Panc1 (cell line): ENCODE data around the gene S100P. TPM values are rescaled to one million over a fixed set of nuclear protein-coding genes. Genes with fewer than 3 reads are reported as not detected.

Source experiments
- ATAC-seq: fragments of 200-7000 bp; cut with Tn5 transposase; 2 replicates; pipeline ENCODE4 v1.9.1; 2020; ENCODE audit warnings: mild to moderate bottlenecking, moderate library complexity
- BruUV-seq: library from RNA; stranded (reverse); fragments of 400-500 nt; replicated peaks from 2 replicates; lab custom pipeline; 2021; lab: Mats Ljungman, UMichigan
- CTCF ChIA-PET: fragments of 300-600 bp; sonication (Branson Sonifier 250); formaldehyde crosslinking; loops from one replicate; lab custom pipeline; 2022; ENCODE audit warnings: antibody characterized with exemption; lab: Charles Lee
- POLR2A ChIA-PET: fragments of 300-600 bp; sonication (Branson Sonifier 250); formaldehyde crosslinking; loops from one replicate; lab custom pipeline; 2022; ENCODE audit warnings: antibody characterized with exemption; lab: Charles Lee
- DNase-seq: peaks from one replicate; pipeline ENCODE4 v3.0.0-alpha.2; 2010; ENCODE audit warnings: low read depth, low spot score
- H3K27ac ChIP-seq: 2 replicates; pipeline ENCODE4 v1.5.1; 2011; ENCODE audit warnings: mild to moderate bottlenecking, low read length, inconsistent platforms
- H3K27me3 ChIP-seq: fragments of 200-500 bp; sonication (Bioruptor generic); 2 replicates; pipeline ENCODE4 v1.6.0; 2014; ENCODE audit warnings: low read length, inconsistent platforms; ENCODE audit not compliant: control insufficient read depth, insufficient read depth
- H3K36me3 ChIP-seq: fragments of 200-500 bp; sonication (Bioruptor generic); 2 replicates; pipeline ENCODE4 v1.5.1; 2014; ENCODE audit warnings: inconsistent platforms, mild to moderate bottlenecking, low read length, moderate library complexity; ENCODE audit not compliant: control insufficient read depth, insufficient read depth
- H3K4me1 ChIP-seq: 2 replicates; pipeline ENCODE4 v1.5.1; 2011; ENCODE audit warnings: inconsistent platforms, mild to moderate bottlenecking, low read length, moderate library complexity; ENCODE audit not compliant: control insufficient read depth, insufficient read depth
- H3K4me3 ChIP-seq, 2 experiments: 2 replicates each; pipeline ENCODE4 v1.5.1; 2011 to 2012; ENCODE audit warnings: low read depth in 2 of 2, low read length in 2 of 2, mild to moderate bottlenecking in 2 of 2, inconsistent platforms in 1 of 2, moderate library complexity in 1 of 2
- H3K9me3 ChIP-seq: fragments of 200-500 bp; sonication (Bioruptor generic); 2 replicates; pipeline ENCODE4 v1.5.1; 2014; ENCODE audit warnings: low read depth, mild to moderate bottlenecking, inconsistent platforms, low read length, moderate library complexity; ENCODE audit not compliant: control insufficient read depth, insufficient read depth
- POLR2AphosphoS5 ChIP-seq: IDR thresholded peaks from 2 replicates; pipeline ENCODE4 v1.6.1; 2012; ENCODE audit warnings: mild to moderate bottlenecking, low read depth, low read length, moderate library complexity
- SIN3A ChIP-seq: IDR thresholded peaks from 2 replicates; pipeline ENCODE4 v1.6.1; 2012; ENCODE audit warnings: low read depth, mild to moderate bottlenecking, low read length, moderate library complexity, borderline replicate concordance; ENCODE audit not compliant: insufficient read depth
- TCF7L2 ChIP-seq: IDR thresholded peaks from 2 replicates; pipeline ENCODE4 v1.6.1; 2011; ENCODE audit warnings: mild to moderate bottlenecking, low read depth, low read length, inconsistent platforms
- in situ Hi-C: cut with HindIII; loops from 2 replicates; pipeline ENCODE4 v1.10.0; 2016; ENCODE audit warnings: low sequenced_read_pairs, low pct_unique_long_range_greater_than_20kb
- intact Hi-C: fragments of 100-400 bp; cut with micrococcal nuclease; formaldehyde crosslinking; loops from one replicate; pipeline ENCODE4 v1.10.0; 2022; ENCODE audit not compliant: unreplicated experiment
- total RNA-seq: library from RNA; stranded (reverse); gene quantifications from one replicate; pipeline ENCODE4 v1.2.1, GENCODE V29; 2021; ENCODE audit not compliant: unreplicated experiment
- TF ChIP-seq, protein P1 (sequence below), 2 experiments: IDR thresholded peaks; 2 replicates each; pipeline ENCODE4 v1.6.1; 2011 to 2012; ENCODE audit warnings: low read depth in 2 of 2, control low read depth in 1 of 2, low read length in 1 of 2, mild to moderate bottlenecking in 1 of 2, moderate library complexity in 1 of 2; ENCODE audit not compliant: insufficient read depth in 1 of 2
- TF ChIP-seq, protein P2 (sequence below): fragments of 450-650 bp; IDR thresholded peaks from 2 replicates; pipeline ENCODE4 v1.5.1; 2017; ENCODE audit warnings: mild to moderate bottlenecking

S100P gene
- total RNA-seq, 1 experiment from 2014 or later: 2.3 TPM

DNA sequence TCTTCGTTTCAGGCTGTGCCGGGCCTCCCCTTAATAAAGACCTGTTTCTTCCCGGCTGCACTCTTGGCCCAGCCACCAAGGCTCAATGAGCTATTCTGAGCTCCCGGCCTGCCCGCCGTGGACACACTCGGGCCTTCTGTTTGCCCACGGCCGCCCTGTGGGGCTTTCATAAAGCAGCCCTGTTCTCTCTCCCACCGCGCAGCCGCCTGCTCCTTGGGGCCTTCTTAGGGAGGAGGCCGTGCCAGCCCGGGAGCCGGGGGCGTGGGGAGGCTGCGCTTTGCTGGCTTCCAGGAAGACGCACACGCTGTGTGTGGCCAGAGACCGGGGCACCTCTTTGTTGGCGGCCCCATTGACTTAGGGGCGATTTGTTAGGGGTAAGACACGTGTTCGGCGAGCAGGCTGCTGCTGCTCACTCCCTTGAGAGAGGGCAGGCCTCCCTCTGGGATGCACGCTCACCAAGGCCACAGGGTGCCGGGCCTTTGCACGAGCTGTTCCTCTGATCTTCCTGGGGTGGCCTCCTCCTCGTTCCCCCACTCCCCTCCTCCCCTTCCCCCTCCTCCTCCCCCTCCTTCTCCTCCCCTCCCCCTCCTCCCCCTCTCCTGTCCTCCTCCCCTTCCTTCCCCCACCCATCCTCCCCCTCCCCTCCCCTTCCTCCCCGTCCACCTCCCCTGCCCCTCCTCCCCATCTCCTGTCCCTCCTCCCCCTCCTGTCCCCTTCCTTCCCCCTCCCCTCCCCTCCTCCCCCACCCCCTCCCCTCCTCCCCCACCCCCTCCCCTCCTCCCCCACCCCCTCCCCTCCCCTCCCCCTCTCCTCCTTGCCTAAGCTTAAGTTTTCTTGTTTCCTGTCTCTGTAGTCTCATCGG, 33.6 kb downstream of the S100P start:
- no peak overlapping the region for H3K4me3 ChIP-seq
- no peak overlapping the region for H3K27ac ChIP-seq
- intact Hi-C loops (no loop called here), in situ Hi-C loops (no loop called here)
- no peaks in the 10 kb centered on the region for H3K27me3 ChIP-seq
- H3K4me1 ChIP-seq: no peaks in the 10 kb centered on the region
- no peaks in the 10 kb centered on the region for H3K9me3 ChIP-seq
- CTCF ChIA-PET: no interaction called here
- ATAC-seq (no peak), DNase-seq (no peak)
- BruUV-seq: no TSS peak
- POLR2A ChIA-PET: interaction anchor here (0.6 to 0.7 kb wide), 2 partner anchors 151 to 172 kb away, joined by 4 to 6 read pairs; no protein-coding TSS in a partner anchor
- TF ChIP-seq POLR2AphosphoS5 (no peak), TCF7L2 (no peak), SIN3A (no peak)
- TF ChIP-seq, protein P1, sequence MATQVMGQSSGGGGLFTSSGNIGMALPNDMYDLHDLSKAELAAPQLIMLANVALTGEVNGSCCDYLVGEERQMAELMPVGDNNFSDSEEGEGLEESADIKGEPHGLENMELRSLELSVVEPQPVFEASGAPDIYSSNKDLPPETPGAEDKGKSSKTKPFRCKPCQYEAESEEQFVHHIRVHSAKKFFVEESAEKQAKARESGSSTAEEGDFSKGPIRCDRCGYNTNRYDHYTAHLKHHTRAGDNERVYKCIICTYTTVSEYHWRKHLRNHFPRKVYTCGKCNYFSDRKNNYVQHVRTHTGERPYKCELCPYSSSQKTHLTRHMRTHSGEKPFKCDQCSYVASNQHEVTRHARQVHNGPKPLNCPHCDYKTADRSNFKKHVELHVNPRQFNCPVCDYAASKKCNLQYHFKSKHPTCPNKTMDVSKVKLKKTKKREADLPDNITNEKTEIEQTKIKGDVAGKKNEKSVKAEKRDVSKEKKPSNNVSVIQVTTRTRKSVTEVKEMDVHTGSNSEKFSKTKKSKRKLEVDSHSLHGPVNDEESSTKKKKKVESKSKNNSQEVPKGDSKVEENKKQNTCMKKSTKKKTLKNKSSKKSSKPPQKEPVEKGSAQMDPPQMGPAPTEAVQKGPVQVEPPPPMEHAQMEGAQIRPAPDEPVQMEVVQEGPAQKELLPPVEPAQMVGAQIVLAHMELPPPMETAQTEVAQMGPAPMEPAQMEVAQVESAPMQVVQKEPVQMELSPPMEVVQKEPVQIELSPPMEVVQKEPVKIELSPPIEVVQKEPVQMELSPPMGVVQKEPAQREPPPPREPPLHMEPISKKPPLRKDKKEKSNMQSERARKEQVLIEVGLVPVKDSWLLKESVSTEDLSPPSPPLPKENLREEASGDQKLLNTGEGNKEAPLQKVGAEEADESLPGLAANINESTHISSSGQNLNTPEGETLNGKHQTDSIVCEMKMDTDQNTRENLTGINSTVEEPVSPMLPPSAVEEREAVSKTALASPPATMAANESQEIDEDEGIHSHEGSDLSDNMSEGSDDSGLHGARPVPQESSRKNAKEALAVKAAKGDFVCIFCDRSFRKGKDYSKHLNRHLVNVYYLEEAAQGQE (IDR thresholded peaks at IDR 0.05; ENCODE audit: insufficient read depth in 1 of 2, low read depth in 2 of 2, low read length in 1 of 2): no peak
- TF ChIP-seq, protein P2, sequence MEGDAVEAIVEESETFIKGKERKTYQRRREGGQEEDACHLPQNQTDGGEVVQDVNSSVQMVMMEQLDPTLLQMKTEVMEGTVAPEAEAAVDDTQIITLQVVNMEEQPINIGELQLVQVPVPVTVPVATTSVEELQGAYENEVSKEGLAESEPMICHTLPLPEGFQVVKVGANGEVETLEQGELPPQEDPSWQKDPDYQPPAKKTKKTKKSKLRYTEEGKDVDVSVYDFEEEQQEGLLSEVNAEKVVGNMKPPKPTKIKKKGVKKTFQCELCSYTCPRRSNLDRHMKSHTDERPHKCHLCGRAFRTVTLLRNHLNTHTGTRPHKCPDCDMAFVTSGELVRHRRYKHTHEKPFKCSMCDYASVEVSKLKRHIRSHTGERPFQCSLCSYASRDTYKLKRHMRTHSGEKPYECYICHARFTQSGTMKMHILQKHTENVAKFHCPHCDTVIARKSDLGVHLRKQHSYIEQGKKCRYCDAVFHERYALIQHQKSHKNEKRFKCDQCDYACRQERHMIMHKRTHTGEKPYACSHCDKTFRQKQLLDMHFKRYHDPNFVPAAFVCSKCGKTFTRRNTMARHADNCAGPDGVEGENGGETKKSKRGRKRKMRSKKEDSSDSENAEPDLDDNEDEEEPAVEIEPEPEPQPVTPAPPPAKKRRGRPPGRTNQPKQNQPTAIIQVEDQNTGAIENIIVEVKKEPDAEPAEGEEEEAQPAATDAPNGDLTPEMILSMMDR: no peak
- no peaks in the 10 kb centered on the region for H3K36me3 ChIP-seq

DNA sequence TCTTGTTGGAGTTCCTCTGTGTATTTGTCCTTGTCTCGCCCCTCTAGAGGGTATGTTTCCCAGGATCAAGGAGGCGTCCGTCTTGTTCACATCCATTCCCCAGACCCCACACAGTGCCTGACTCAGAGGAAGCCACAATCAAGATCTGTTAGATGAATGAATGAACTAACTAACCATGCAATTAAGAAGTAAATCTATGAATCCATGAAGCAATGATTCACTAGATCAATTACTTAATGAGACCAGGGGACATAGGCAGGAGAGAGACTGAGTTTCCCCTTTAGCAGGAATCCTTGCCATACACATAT, 34.2 kb downstream of the S100P start:
- in situ Hi-C loops (no loop called here), intact Hi-C loops (no loop called here)
- ChIA-PET CTCF (interaction anchor here (0.5 kb wide), 1 partner anchor 8 kb away, joined by 3 read pairs; no protein-coding TSS in a partner anchor), POLR2A (interaction anchor here (0.6 kb wide), 1 partner anchor 11 kb away, joined by 4 read pairs; no protein-coding TSS in a partner anchor)
- Histone ChIP-seq H3K4me3 (no peak overlapping the region), H3K27ac (no peak overlapping the region), H3K27me3 (no peaks in the 10 kb centered on the region), H3K36me3 (no peaks in the 10 kb centered on the region), H3K4me1 (no peaks in the 10 kb centered on the region), H3K9me3 (no peaks in the 10 kb centered on the region)
- DNase-seq (no peak), ATAC-seq (no peak)
- TF ChIP-seq, protein P2: no peak
- BruUV-seq: no TSS peak
